ENCODE results near the gene IPCEF1.

Gene IPCEF1

DNA sequence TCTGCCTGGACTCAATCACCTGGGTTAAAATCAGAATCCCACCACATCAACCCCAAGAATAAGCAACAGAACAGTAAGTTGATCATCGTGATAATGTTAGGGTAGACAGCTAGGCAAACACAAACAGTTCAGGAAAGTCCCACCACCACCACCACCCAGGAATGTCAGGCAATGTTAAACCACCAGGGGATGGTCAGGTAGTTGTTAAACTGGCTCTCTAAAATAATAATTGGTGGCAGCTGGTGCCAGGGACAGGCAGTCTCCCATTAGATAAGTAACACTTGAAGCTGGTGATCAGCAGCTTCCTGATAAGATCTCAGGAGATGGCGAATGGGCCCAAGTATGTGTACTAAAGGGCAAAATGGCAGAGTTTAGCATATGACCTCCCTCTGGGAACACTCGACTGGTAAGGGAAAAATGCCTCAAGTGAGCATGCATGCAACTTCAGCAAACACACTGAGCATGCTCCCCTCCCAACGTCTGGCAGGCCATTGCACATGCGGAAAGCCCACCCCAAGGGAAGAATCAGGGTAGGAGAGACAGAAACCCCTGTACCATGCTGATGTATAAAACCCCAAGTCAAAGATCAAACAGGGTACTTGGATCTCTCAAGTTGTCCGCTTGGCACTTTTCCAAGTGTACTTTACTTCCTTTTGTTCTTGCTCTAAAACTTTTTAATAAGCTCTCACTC lies 66.6 kb downstream of the IPCEF1 start:
- DNase-seq, result no peak

DNA sequence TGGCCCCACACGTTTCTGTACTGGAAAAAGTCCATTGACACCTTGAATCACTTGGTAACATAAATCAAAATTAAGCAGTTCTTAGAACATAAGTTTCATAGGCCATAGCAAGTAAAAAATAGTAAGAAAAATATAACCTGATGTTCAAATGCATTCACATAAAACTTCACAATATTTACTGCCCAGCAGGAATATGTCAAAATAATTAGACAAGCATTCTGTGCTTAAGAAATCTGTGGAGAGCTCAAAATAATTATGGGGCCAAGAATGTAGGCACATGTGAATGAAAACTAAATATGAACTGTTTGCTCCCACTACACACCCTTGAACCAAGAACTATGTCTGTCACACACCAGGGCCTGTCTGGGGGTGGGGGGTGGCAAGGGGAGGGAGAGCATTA lies 70.8 kb downstream of the IPCEF1 start:
- DNase-seq, result no peak

DNA sequence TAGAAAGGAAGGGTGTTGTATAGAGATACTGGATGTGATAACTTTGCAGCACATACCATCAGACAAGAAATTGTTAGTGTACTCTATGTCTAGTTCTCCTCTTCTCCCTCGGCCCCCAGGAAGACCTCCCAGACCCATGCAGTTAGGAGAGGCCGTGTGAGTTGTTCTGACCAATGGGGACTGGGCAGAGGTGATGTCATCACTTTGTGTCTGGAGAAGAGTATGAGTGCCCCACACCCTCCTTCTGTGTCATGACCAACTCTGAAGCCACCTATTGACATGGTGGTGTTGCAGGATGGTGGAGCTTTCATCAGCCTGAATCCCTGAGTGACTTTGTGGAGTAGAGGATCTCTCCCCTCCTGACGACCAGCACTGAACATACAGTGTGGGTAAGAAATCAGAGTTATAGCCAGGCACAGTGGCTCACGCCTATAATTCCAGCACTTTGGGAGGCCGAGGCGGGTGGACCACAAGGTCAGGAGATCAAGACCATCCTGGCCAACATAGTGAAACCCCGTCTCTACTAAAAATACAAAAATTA lies 72.2 kb downstream of the IPCEF1 start:
- no peak for DNase-seq

DNA sequence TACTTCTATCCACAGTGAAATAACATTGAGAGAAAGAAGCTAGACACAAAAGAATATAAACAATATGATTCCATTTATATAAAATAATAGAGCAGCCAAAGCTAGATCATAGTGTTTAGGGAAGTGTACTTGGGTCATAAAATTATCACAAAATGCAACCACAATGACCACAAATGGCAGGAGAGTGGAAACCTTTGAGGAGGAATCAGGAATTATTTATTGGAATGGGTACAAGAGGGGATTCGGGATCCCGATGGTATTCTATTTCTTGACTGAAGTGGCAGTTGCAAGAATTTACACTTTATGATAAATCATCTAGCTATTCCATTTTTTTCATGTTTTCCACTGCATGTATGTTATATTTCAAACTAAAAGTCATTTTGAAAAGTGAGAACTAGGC lies 76.1 kb downstream of the IPCEF1 start:
- peak; percentile 51 for DNase-seq

DNA sequence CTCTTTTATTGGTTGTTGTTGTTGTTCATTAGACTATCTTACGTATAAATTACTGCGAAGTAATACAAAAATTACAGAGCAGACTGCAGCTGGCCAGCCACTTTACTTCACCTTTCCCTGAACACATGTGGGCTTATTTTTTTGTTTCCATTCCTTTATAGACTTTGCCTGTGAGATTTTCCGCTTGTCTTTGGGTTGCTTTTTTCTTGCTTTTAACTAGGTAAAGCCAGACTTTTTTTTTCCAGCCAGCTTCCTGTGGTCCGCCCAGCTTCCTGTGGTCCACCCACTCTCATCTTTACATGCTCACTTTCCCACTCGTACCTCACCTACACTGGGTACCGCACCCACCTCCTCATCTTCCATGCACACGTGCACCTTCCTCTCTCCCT lies 79.0 kb downstream of the IPCEF1 start:
- DNase-seq, result no peak

DNA sequence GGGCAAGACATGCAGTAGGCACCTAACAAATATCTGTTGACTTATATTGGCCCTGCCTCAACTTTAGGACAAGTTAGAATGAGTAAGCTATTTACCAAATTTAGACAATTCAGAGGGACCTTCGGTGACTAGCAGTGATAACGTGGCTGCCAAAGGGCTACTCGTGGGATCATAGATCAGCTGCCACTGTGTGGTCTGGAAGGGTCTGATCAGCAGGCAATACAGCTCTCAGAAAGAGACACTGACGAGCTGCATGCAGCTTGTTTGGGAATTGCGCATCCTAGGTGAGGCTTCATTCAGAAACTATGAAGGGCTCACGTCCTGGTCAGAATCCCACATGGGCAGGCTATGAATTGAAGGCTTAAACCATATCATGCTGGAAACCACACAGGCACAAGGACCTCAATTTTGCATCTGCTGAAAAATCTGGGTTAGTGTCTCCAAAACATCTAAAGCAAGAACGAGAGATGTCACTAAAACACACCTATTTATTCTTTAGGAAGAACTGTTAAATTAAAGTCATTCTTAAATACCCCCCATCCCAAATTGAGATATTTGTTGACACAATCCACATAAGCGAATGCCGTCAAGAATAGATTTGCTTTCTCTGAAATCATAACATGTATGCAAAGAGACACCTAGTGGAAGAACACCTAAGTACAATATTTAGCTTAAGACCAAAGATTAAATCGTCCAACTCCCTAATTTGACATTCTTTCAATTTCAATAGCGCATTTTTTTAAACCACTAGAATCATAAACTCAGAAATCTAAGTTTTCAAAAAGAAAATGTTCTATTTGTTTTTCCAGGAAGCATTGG lies 79.6 kb downstream of the IPCEF1 start:
- DNase-seq, result peak; percentile 30

DNA sequence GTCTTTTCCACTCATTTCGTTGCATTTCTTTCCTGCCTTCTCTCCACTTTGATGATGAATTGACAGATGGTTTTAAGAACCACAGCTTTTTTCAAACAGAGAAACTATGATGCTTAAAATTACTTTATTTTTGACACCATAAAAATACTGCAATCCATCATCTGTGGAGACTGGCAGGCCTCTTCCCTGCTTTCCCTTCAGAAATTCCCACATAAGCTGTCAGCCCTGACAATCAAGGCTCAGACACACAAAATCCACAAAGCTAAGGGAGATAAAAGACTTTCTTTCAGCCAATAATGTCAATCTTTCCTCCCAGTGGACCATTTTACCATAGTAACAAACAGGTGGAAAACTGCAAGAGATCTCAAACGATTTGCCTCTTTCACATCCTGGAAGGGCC lies 82.4 kb downstream of the IPCEF1 start:
- DNase-seq, result no peak

DNA sequence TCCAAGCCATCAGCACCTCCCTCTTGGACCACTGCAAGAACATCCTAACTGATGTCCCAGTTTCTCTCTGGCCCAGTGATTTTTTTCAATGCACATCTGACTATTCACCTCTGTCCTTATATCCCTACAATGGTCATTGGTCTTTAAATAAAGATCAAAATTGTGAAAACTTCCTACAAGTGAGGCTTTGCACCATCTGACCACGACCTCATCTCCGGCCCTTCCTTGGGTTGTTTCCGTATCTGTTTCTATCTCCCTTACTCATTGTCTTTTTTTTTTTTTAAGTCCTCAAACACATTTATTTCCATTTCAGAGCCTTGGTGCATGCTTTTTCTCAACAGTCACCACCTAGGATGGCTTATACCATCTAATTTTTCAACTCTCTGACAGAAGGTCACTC lies 88.1 kb downstream of the IPCEF1 start:
- DNase-seq, result no peak

DNA sequence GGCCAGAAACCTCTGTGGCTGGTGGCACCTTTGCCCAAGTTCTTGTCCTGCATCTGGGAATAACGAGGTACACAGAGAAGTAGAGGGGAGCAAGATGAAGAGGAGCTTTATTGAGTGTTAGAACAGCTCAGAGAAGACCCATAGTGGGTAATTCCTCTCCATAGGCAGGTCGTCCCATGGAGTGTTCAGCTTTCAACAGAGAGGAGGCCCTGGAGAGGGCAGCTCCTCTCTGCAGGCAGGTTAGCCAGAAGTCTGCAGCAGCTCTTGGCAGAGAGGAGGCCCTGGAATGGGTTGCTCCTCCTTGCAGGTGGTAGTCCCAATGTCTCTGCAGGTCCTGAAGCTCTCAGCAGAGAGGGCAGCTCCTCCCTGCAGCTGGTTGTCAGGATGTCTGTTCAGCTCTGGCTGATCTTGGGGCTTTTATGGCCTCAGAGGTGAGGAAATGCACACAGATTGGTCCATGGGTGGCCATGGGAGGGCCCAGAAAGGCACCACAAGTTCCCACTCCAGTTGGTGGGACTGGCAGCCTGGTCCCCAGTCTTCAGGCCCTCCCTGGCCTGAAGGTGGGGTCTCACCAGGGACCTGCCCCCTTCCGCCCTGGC lies 89.0 kb downstream of the IPCEF1 start:
- DNase-seq, result no peak

DNA sequence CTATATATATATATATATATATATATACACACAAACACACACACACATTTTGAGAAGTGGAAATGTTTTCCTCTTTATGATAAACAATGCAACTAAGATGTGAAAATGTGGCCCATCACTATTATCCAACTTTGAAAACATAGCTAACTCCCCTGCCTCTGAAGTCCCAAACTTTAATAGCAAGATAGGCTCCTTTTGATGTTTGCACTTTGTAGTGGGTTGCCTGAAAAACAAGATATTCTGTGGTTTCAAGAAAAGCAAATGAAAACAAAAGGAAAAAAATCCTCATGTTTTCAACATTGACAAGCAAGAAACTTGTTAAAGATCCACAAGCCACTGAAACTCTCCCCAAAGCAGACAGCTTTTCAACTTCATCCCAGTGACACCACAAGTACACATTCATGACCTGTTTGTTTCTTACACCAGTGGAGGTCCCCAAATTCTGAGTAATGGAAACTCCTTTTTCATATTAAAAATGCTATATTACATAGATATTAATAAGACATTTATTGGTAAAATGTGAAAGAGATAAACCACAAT lies 90.0 kb downstream of the IPCEF1 start:
- no peak for DNase-seq

DNA sequence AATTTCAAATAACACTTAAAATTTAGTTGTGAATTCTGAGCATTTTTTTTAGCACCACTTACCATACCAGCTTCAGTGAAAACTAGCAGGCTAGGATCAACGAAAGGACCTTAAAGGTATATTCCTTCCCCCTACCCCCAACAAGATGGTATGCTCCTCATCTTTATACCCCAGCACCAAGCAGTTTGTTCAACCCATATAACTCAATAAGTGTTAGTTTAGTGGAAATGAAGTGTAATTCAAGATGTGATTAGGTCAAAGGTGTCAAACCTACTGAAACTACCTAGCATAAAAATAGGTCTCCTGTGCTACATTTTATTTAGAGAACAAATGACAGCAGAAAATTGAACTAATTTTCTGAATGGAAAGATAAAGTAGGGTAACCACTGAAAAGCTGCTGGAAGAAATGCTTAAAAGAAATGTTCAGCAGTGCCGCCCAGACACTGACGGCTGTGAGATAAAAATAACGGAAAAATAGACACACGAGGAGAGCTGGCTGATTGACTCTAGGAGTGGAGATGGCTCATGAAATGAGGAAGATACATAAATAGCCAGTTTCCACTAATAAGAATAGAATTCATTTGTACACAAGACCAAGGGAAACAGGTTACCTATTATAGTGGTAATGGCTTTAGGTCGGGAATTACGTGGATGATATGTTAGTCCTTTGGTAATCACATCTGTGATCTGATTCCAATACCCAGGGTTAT lies 94.8 kb downstream of the IPCEF1 start:
- no peak for DNase-seq

DNA sequence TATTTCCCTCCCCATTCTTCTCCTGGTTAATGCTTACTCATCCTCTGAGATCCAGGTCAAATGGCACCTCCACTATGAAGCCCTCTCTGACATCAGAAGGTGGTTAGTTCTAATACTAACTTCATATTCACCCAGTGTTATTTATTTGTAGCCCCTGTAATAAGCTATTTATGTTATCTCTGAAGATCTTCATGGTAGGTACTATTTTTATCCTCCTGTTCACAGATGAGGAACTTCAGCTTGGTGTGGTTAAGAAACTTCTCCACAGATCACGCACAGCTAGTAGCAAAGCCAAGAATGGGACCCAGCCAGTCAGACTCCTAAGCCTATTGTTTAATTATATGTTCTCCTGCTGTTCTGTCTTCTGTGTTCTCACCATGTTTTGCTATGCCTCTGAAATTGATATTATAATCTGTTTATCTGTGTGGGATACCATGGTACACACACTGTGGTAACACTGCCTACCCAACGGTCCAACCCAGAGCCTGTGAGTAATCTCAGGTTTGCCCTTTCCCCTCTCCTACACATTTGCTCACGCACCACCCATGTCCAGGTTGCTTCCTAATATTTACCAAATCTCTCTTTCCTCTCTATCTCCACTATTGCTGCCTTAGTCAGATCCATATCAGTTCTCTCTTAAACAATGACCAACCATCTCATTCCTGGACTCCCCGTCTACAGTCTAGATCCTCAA lies 98.4 kb downstream of the IPCEF1 start:
- no peak for DNase-seq

DNA sequence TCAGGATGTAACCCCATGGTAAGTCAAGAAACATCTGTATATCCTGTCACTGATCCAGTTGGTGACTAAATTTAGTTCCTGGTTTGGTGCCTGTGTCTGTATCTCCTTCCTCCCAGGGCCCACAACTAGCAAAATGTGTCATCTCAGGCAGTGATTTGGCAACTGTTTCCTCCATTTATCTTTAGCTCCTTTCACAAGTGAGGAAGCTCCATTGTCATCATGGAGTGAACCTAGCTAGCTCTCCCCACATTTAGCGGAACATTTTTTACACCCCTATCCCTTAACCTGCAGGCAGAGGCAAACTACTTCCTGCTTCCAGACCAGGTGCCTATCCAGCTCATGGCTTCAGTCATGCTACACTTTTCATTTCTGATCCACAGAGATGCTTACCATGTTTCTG lies 99.5 kb downstream of the IPCEF1 start:
- DNase-seq, result no peak

DNA sequence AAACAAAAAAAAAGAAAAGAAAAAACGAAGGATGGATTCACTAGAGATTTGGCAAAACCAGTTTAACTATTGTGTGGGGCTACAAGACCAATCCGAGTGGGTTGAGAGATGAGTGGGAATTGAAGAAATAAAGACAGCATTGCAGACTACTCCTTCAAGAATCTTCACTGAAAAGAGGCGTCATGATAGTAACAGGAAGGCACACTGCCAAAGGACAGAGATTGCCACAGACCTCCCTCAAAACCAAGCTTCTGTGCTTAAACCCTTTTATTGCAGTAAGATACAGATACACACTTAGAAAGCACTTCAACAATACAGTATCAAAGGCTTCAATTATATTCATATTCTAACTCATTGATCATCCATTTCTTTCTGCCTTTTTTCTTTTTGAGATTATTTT lies 103.9 kb downstream of the IPCEF1 start:
- DNase-seq, result no peak

DNA sequence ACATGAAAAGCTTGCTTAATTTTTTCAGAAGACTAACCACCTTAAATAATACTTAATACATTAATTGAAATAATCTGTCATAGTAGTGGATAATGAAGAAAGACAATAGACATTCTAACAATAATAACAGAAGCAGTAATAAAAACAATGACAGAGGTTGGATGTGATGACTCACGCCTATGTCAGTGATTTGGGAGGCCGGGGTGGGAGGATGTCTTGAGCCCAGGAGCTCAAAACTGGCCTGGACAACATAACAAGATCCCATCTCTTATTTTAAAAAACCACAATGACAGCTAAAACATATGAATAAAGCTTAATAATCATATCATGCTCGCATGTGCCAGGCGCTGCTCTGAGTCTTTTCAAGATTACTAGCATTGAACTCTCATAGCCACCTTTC lies 105.5 kb downstream of the IPCEF1 start:
- no peak for DNase-seq

DNA sequence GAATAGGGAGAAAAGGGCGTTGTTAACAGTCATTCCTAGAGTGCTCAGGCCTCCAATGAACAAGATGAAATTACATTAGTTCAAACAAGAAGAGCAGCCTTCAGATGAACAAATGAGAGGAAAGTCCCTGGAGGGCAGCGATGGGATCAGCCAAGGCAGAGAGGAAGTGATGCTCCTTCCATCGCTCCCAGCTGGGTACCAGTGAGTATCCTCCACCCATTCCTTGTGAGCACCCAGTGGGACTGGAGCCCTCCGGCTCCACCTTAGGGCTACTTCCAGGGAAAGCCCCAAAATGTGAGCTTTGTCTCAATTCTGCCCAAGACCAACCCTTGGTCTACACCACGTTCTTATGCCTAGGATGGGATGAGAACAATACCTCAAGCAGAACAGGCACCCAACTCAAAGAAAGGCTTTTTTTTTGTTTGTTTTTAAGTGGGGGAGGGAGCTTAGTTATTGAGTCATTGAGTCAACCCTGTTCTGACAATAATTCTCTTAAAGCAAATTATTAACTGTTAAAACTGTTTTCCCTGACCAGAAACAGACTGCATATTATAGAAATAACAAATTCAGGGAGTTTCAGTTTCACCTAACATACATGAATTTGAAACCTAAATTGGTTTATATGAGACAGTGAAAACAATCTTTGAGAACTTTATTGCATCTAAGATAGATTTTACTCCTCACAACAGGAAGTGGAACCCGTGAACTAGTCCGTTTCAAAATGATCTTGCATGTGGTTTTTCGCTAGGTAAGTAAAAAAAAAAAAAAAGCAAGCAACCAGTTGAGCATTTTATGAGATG lies 106.9 kb downstream of the IPCEF1 start:
- no peak for DNase-seq

DNA sequence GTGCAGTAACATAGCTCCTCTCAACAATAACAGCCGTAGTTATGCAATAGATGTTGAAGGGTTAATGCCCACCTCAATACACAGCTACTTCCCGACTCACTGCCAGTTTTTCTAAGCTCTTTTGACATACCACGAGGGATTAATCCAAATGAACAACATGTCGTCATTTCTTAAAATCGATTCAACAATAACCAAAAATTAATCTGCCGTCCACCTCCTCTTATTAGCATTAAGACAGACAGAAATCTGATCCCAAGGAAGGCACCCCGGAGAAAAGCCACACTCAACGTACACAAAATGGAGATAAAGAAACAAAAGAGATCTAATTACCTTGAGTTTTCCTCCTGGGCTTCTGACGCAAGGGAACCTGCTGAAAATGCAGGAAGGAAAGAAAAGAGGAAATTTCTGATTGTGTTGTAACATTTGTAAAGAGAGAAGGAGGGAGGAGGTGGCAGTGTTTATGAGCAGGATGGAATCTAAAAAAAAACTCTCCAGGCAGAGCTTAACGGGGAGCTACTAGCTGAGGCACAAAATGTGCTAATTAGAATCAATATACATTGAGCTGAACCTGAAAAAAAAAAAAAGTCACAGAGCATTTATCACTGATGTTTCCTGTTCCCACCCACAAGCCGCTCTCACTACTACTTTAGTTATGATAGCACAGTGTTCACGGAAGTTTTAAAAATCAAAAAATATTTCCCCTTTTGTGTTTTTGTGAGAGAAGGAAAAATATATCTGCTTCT lies 109.3 kb downstream of the IPCEF1 start:
- no peak for DNase-seq

DNA sequence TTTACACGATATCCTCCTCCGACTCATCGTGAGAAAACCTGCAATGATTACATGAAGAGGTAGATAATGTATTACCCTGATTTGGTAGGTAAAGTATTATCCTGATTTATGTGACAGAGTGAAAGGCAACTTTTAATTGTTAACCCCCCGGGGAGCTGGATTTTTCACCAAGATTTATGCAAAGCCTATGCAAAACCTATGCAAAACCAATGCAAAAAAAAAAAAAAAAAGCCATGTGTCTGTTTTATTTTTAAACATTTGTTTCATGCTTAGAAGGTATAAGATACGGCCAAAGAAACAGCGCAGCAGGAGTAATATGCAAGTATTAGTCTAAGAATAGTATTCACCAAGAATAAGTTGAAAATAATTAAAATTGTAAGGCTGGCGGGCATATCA lies 109.9 kb downstream of the IPCEF1 start:
- DNase-seq, result no peak

DNA sequence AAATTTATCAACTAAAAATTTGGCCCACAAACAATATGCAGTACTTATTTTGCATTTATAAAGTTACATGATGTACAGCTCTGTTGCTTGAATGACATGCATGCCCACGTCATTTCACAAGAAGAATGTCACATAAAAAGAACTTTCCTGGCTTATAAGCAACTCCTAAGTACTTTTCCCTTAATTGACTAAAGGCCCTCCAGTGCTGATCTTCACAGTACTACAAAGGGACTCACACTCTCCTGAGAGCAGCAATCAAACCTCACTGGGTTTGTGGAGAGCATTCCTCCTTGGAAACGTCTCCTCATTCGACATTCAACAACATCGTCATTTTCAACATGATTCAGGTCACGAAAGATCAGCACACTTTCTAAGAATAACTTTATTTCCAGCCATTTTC lies 111.1 kb downstream of the IPCEF1 start:
- no peak for DNase-seq

Measured in fibroblast of upper back skin (primary cell).